Activated CD4-positive, alpha-beta memory T cell treated with anti-CD3 and anti-CD28 coated beads, Interleukin-2, amount 10 ng/mL, durations not matched to agents 7 days and 5 days (primary cell): ENCODE measurements around the gene PCK2. TPM values are rescaled to one million over a fixed set of nuclear protein-coding genes. Genes with fewer than 3 reads are reported as not detected.

Source experiments
- CTCF ChIA-PET: fragments of 350-600 bp; sonication (Branson Sonifier 250); formaldehyde crosslinking; loops from one replicate; lab custom pipeline; 2021; ENCODE audit warnings: antibody characterized with exemption, inconsistent platforms; lab: Charles Lee
- POLR2A ChIA-PET: fragments of 350-600 bp; sonication (Branson Sonifier 250); formaldehyde crosslinking; loops from one replicate; lab custom pipeline; 2021; ENCODE audit warnings: antibody characterized with exemption; lab: Charles Lee
- DNase-seq: peaks from one replicate; pipeline ENCODE4 v3.0.0-alpha.2; 2020
- H3K27ac Mint-ChIP-seq: one replicate; pipeline ENCODE4 v1.8.0; 2021; ENCODE audit warnings: mild to moderate bottlenecking, mixed read lengths
- H3K27me3 Mint-ChIP-seq: one replicate; pipeline ENCODE4 v1.8.0; 2021; ENCODE audit warnings: mixed read lengths
- H3K36me3 Mint-ChIP-seq: one replicate; pipeline ENCODE4 v1.8.0; 2021; ENCODE audit warnings: low read depth, mixed read lengths
- H3K4me1 Mint-ChIP-seq: one replicate; pipeline ENCODE4 v1.8.0; 2021; ENCODE audit warnings: mixed read lengths
- H3K4me3 Mint-ChIP-seq: one replicate; pipeline ENCODE4 v1.8.0; 2021; ENCODE audit warnings: mild to moderate bottlenecking, mixed read lengths
- H3K9me3 Mint-ChIP-seq: one replicate; pipeline ENCODE4 v1.8.0; 2021; ENCODE audit warnings: mixed read lengths
- total RNA-seq, 2 experiments: library from RNA; stranded (reverse); gene quantifications; one replicate each; pipeline ENCODE4 v1.2.3, GENCODE V29; 2021

The PCK2 gene
- total RNA-seq, 2 experiments from 2014 or later, result 88.5 to 90.6 TPM

DNA sequence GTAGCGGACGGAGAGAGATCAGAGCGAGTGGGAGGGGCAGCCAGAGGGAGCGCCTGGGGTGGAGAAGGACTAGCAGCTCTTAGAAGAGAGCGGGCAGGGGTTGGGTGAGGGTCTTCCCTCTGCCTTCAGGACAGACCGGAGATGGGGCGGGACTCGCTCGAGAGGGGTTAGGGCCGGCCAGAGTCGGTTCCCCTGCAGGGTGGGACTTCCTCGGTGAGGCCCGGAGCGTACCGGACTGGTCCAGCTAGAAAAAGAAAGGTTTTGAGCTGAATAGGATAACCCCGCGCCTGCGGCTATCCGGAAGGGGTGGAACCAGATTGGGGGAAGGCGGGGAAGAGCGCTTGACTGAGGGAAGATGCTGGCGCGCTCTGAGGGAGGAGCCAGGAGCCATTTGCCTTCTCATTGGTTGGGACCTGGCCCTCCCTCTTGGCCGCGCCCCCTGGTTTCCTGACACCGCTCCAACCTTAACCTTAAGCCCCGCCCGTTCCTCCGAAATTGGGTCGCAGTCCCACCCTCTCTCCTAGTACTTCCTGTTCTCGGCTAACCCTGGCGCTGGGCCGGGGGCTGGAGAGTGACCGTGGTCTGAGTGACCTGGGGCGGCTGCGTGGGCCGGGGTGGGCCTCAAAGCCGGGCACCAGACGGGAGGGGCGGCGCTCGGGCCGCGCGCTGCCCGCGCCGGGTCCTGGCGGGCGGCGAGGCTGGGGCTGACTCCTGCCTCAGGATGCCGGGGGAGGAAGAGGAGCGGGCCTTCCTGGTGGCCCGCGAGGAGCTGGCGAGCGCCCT lies 53.1 kb downstream of the PCK2 start, which contains the start of gene RNF31:
TSS of gene RNF31 (plus strand) at position 521 of the 783 bp plus-strand sequence. CDS start at position 722, 201 bp downstream.
- H3K4me1 Mint-ChIP-seq, result peaks cover 58% of the 10 kb centered on the region
- peaks cover 80% of the 10 kb centered on the region for H3K36me3 Mint-ChIP-seq

DNA sequence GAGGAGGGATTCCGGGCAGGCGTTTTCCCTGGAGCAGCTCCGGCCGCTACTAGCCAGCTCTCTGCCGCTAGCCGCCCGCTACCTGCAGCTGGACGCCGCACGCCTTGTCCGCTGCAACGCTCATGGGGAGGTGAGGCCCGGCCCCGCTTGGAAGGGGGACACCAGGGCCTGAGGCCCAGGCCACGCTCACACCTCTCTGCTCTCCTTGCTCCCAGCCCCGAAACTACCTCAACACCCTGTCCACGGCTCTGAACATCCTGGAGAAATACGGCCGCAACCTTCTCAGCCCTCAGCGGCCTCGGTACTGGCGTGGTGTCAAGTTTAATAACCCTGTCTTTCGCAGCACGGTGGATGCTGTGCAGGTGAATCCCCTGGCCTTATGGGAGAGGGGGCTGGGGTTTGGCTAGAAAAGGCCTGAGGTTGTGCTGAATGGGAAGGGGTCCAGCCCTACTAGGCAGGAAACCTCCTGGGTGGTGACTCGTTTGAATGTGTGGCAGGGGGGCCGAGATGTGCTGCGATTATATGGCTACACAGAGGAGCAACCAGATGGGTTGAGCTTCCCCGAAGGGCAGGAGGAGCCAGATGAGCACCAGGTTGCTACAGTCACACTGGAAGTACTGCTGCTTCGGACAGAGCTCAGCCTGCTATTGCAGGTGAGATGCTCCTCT lies 53.8 kb downstream of the PCK2 start:
- Mint-ChIP-seq H3K4me3 (peak overlapping the region; percentile 96), H3K27me3 (no peaks in the 10 kb centered on the region), H3K4me1 (peaks cover 55% of the 10 kb centered on the region), H3K27ac (peak overlapping the region; percentile 84), H3K36me3 (peaks cover 80% of the 10 kb centered on the region), H3K9me3 (no peaks in the 10 kb centered on the region)
- no peak for DNase-seq
- ChIA-PET POLR2A (interaction anchor here (0.8 to 21.4 kb wide), 19 partner anchors 11 to 99 kb away, joined by 3 to 652 read pairs (median 8); partner anchors contain the start of genes CHMP4A, DCAF11, IPO4 and IRF9), CTCF (interaction anchor here (0.6 to 4.6 kb wide), 10 partner anchors 8 to 160 kb away, joined by 3 to 76 read pairs (median 7); partner anchors contain the start of genes CIDEB, IRF9, PSME1 and TINF2)

More for the DNA sequence above, 53.1 kb downstream of the PCK2 start, which contains the start of gene RNF31:
- CTCF ChIA-PET, result interaction anchor here (1.0 to 4.6 kb wide), 15 partner anchors 9 to 285 kb away, joined by 3 to 76 read pairs (median 5); partner anchors contain the start of genes CIDEB, DCAF11, IRF9 and NRL
- Mint-ChIP-seq H3K9me3 (no peaks in the 10 kb centered on the region), H3K4me3 (peak within 1 kb of the TSS; percentile 96), H3K27ac (peak within 1 kb of the TSS; percentile 99), H3K27me3 (no peaks in the 10 kb centered on the region)
- peak; percentile 99 for DNase-seq
- POLR2A ChIA-PET, result interaction anchor here (1.0 to 21.4 kb wide), 22 partner anchors 10 to 283 kb away, joined by 3 to 652 read pairs (median 8); partner anchors contain the start of genes CBLN3, CHMP4A, DCAF11 and IPO4

GRCh38 chr14:24149302-24149969 lies 55.3 kb downstream of the PCK2 start:
- no peak for DNase-seq
- no peaks in the 10 kb centered on the region for H3K9me3 Mint-ChIP-seq
- peak overlapping the region; percentile 96 for H3K4me3 Mint-ChIP-seq
- ChIA-PET POLR2A (interaction anchor here (0.7 to 21.4 kb wide), 10 partner anchors 8 to 161 kb away, joined by 3 to 652 read pairs (median 16); partner anchors contain the start of genes DCAF11, EMC9, IRF9 and NRL), CTCF (interaction anchor here (0.8 to 4.6 kb wide), 3 partner anchors 8 to 14 kb away, joined by 3 to 21 read pairs (median 20); partner anchors contain the start of genes EMC9, IRF9 and PSME1)
- peaks cover 40% of the 10 kb centered on the region for H3K4me1 Mint-ChIP-seq
- H3K36me3 Mint-ChIP-seq, result peaks cover 74% of the 10 kb centered on the region
- H3K27me3 Mint-ChIP-seq, result no peaks in the 10 kb centered on the region
- H3K27ac Mint-ChIP-seq, result peak overlapping the region; percentile 44

- POLR2A ChIA-PET, result interaction anchor here (0.7 to 19.0 kb wide), 6 partner anchors 9 to 160 kb away, joined by 3 to 652 read pairs (median 6); partner anchors contain the start of genes EMC9, IRF9, PSME1 and TM9SF1
- peaks cover 74% of the 10 kb centered on the region for H3K36me3 Mint-ChIP-seq
Measured at GRCh38 chr14:24150061-24150460, 56.0 kb downstream of the PCK2 start.

DNA sequence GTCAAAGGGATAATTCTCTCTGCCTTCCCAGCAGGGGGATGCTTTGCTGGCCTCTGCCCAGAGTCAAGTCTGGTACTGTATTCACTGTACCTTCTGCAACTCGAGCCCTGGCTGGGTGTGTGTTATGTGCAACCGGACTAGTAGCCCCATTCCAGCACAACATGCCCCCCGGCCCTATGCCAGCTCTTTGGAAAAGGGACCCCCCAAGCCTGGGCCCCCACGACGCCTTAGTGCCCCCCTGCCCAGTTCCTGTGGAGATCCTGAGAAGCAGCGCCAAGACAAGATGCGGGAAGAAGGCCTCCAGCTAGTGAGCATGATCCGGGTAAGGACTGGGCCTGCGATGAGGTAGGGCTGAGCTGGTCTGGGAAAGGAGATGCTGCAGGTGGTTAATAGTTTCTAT lies 56.5 kb downstream of the PCK2 start:
- H3K27me3 Mint-ChIP-seq, result no peaks in the 10 kb centered on the region
- ChIA-PET CTCF (interaction anchor here (0.8 to 3.6 kb wide), 3 partner anchors 9 to 147 kb away, joined by 3 to 21 read pairs (median 3); partner anchors contain the start of genes EMC9 and IRF9), POLR2A (interaction anchor here (0.7 to 19.0 kb wide), 7 partner anchors 9 to 45 kb away, joined by 3 to 652 read pairs (median 6); partner anchors contain the start of genes EMC9, IRF9, NRL and PSME1)
- no peak overlapping the region for H3K27ac Mint-ChIP-seq
- peaks cover 31% of the 10 kb centered on the region for H3K4me1 Mint-ChIP-seq
- DNase-seq, result no peak
- H3K36me3 Mint-ChIP-seq, result peaks cover 74% of the 10 kb centered on the region
- H3K9me3 Mint-ChIP-seq, result no peaks in the 10 kb centered on the region
- no peak overlapping the region for H3K4me3 Mint-ChIP-seq

More at GRCh38 chr14:24150061-24150460, 56.0 kb downstream of the PCK2 start:
- Mint-ChIP-seq H3K4me3 (no peak overlapping the region), H3K27me3 (no peaks in the 10 kb centered on the region), H3K4me1 (peaks cover 36% of the 10 kb centered on the region), H3K27ac (no peak overlapping the region), H3K9me3 (no peaks in the 10 kb centered on the region)
- DNase-seq, result no peak
- CTCF ChIA-PET, result interaction anchor here (0.8 to 3.6 kb wide), 2 partner anchors 9 to 10 kb away, joined by 3 to 21 read pairs; partner anchors contain the start of genes EMC9 and IRF9

DNA sequence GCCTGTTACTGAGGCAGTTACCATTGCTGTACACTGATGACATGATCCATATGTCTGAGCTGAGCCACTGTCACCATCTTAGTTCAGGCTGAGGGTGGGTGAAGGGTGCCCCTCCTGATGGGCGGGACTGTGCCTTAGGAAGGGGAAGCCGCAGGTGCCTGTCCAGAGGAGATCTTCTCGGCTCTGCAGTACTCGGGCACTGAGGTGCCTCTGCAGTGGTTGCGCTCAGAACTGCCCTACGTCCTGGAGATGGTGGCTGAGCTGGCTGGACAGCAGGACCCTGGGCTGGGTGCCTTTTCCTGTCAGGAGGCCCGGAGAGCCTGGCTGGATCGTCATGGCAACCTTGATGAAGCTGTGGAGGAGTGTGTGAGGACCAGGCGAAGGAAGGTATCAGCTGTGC lies 56.9 kb downstream of the PCK2 start:
- Mint-ChIP-seq H3K27ac (no peak overlapping the region), H3K9me3 (no peaks in the 10 kb centered on the region), H3K27me3 (no peaks in the 10 kb centered on the region), H3K4me3 (no peak overlapping the region), H3K4me1 (peaks cover 28% of the 10 kb centered on the region), H3K36me3 (peaks cover 74% of the 10 kb centered on the region)
- POLR2A ChIA-PET, result interaction anchor here (0.7 to 19.0 kb wide), 6 partner anchors 10 to 45 kb away, joined by 3 to 652 read pairs (median 7); partner anchors contain the start of genes EMC9, IRF9, NRL and PSME1
- DNase-seq, result no peak
- CTCF ChIA-PET, result interaction anchor here (1.2 to 3.6 kb wide), 2 partner anchors 10 to 146 kb away, joined by 3 to 21 read pairs; partner anchors contain the start of gene IRF9

GRCh38 chr14:24151404-24152080 lies 57.4 kb downstream of the PCK2 start:
- Mint-ChIP-seq H3K4me3 (no peak overlapping the region), H3K27ac (no peak overlapping the region), H3K9me3 (no peaks in the 10 kb centered on the region), H3K36me3 (peaks cover 70% of the 10 kb centered on the region), H3K4me1 (peaks cover 28% of the 10 kb centered on the region), H3K27me3 (no peaks in the 10 kb centered on the region)
- ChIA-PET CTCF (interaction anchor here (1.2 to 3.6 kb wide), 2 partner anchors 9 to 146 kb away, joined by 3 to 21 read pairs; partner anchors contain the start of gene IRF9), POLR2A (interaction anchor here (0.7 to 19.0 kb wide), 5 partner anchors 11 to 44 kb away, joined by 4 to 652 read pairs (median 8); partner anchors contain the start of genes EMC9, IRF9, NRL and PSME1)
- no peak for DNase-seq

Other genes with a start within 250 kb of the PCK2 start
- gene DHRS4, start 140.5 kb upstream of the PCK2 start, total RNA-seq, result 10 to 100 TPM; 17.6 to 19.0 TPM
- 10 to 100 TPM; 18.3 to 20.2 TPM for gene DHRS4L2, start 105.4 kb upstream of the PCK2 start, total RNA-seq
- 1 to 10 TPM; 3.7 to 4.2 TPM for gene CARMIL3, start 42.3 kb upstream of the PCK2 start, total RNA-seq
- not detected for gene CPNE6, start 22.7 kb upstream of the PCK2 start, total RNA-seq
- 10 to 100 TPM; 94.1 to 98.2 TPM for gene DCAF11, start 20.5 kb downstream of the PCK2 start, total RNA-seq
- gene NRL, start 20.6 kb downstream of the PCK2 start, total RNA-seq, result 1 to 10 TPM; 2.1 to 2.4 TPM
- 1 to 10 TPM; 1.3 to 1.4 TPM for gene FITM1, start 36.3 kb downstream of the PCK2 start, total RNA-seq
- 100 to 1,000 TPM; 391 to 397 TPM for gene PSME1, start 41.9 kb downstream of the PCK2 start, total RNA-seq
- 10 to 100 TPM; 45.0 to 51.7 TPM for gene EMC9, start 47.3 kb downstream of the PCK2 start, total RNA-seq
- gene PSME2, start 52.3 kb downstream of the PCK2 start, total RNA-seq, result 100 to 1,000 TPM; 395 to 405 TPM
- gene RNF31, start 53.2 kb downstream of the PCK2 start, total RNA-seq, result 100 to 1,000 TPM; 122 to 129 TPM
- gene IRF9, start 67.0 kb downstream of the PCK2 start, total RNA-seq, result 100 to 1,000 TPM; 262 to 267 TPM
- gene REC8, start 77.8 kb downstream of the PCK2 start, total RNA-seq, result 10 to 100 TPM; 48.0 to 51.9 TPM
- gene IPO4, start 94.5 kb downstream of the PCK2 start, total RNA-seq, result 10 to 100 TPM; 24.0 to 26.2 TPM
- gene TM9SF1, start 101.1 kb downstream of the PCK2 start, total RNA-seq, result 10 to 100 TPM; 30.8 to 35.1 TPM
- gene TSSK4, start 111.4 kb downstream of the PCK2 start, total RNA-seq, result under 1 TPM; 0.48 to 0.76 TPM
- gene CHMP4A, start 119.2 kb downstream of the PCK2 start, total RNA-seq, result 10 to 100 TPM; 92.9 to 97.9 TPM
- gene MDP1, start 121.8 kb downstream of the PCK2 start, total RNA-seq, result 10 to 100 TPM; 13.5 to 17.0 TPM
- 100 to 1,000 TPM; 190 to 197 TPM for gene NEDD8, start 138.1 kb downstream of the PCK2 start, total RNA-seq
- gene GMPR2, start 138.6 kb downstream of the PCK2 start, total RNA-seq, result 10 to 100 TPM; 78.1 to 90.3 TPM
- gene TINF2, start 148.3 kb downstream of the PCK2 start, total RNA-seq, result 100 to 1,000 TPM; 133 to 139 TPM
- gene TGM1, start 168.9 kb downstream of the PCK2 start, total RNA-seq, result 1 to 10 TPM; 4.0 to 4.4 TPM
- gene RABGGTA, start 177.3 kb downstream of the PCK2 start, total RNA-seq, result 10 to 100 TPM; 40.2 to 41.0 TPM
- 10 to 100 TPM; 31.6 to 33.4 TPM for gene DHRS1, start 205.5 kb downstream of the PCK2 start, total RNA-seq
- gene NOP9, start 205.5 kb downstream of the PCK2 start, total RNA-seq, result 10 to 100 TPM; 25.8 to 27.7 TPM
- gene CIDEB, start 213.7 kb downstream of the PCK2 start, total RNA-seq, result 10 to 100 TPM; 38.4 to 39.6 TPM
- 10 to 100 TPM; 18.5 to 19.6 TPM for gene LTB4R2, start 215.8 kb downstream of the PCK2 start, total RNA-seq
- 10 to 100 TPM; 36.1 to 37.9 TPM for gene LTB4R, start 217.2 kb downstream of the PCK2 start, total RNA-seq
- 1 to 10 TPM; 4.5 to 5.9 TPM for gene ADCY4, start 240.8 kb downstream of the PCK2 start, total RNA-seq
- 10 to 100 TPM; 37.3 to 38.0 TPM for gene RIPK3, start 245.7 kb downstream of the PCK2 start, total RNA-seq